Neural cell (in vitro differentiated cells): Measurements from ENCODE around the gene FLYWCH2. TPM values are rescaled to one million over a fixed set of nuclear protein-coding genes. Genes with fewer than 3 reads are reported as not detected.

Experiments used
- H2AFZ ChIP-seq: fragments of 200-600, 300-800 bp; sonication (generic), shearing (Covaris generic); 2 replicates; pipeline ENCODE4 v1.6.0; 2014; ENCODE audit warnings: low read depth, mild to moderate bottlenecking, antibody characterized with exemption, low read length, moderate library complexity
- H3F3A ChIP-seq: fragments of 200-600 bp; shearing (Covaris generic); 2 replicates; pipeline ENCODE4 v1.6.1; 2016; ENCODE audit warnings: mild to moderate bottlenecking, moderate library complexity, mixed read lengths, antibody characterized with exemption, low read length; ENCODE audit not compliant: insufficient read depth, poor library complexity, severe bottlenecking
- H3K27ac ChIP-seq: fragments of 200-600, 300-800 bp; sonication (generic), shearing (Covaris generic); 2 replicates; pipeline ENCODE4 v1.5.1; 2014; ENCODE audit warnings: mild to moderate bottlenecking, low read length, moderate library complexity
- H3K27me3 ChIP-seq: fragments of 300-800, 200-600 bp; sonication (generic), shearing (Covaris generic); 2 replicates; pipeline ENCODE4 v1.6.0; 2014; ENCODE audit warnings: mild to moderate bottlenecking, low read depth, low read length, moderate library complexity; ENCODE audit not compliant: insufficient read depth
- H3K36me3 ChIP-seq: fragments of 300-800, 200-600 bp; sonication (generic), shearing (Covaris generic); 2 replicates; pipeline ENCODE4 v1.5.1; 2014; ENCODE audit warnings: mild to moderate bottlenecking, antibody characterized with exemption, low read length, moderate library complexity; ENCODE audit not compliant: insufficient read depth
- H3K4me2 ChIP-seq: fragments of 300-800, 200-600 bp; sonication (generic), shearing (Covaris generic); 2 replicates; pipeline ENCODE4 v1.6.0; 2014; ENCODE audit warnings: mild to moderate bottlenecking, low read length
- H3K4me3 ChIP-seq: fragments of 300-800, 200-600 bp; sonication (generic), shearing (Covaris generic); 2 replicates; pipeline ENCODE4 v1.5.1; 2014; ENCODE audit warnings: mild to moderate bottlenecking, low read length, moderate library complexity
- H3K79me2 ChIP-seq: fragments of 200-600 bp; shearing (Covaris generic); replicated peaks from 2 replicates; pipeline ENCODE4 v1.6.0; 2014; ENCODE audit warnings: mild to moderate bottlenecking, low read length, moderate library complexity; ENCODE audit not compliant: insufficient read depth
- H3K9ac ChIP-seq: fragments of 300-800, 200-600 bp; sonication (generic), shearing (Covaris generic); 2 replicates; pipeline ENCODE4 v1.6.1; 2016; ENCODE audit warnings: mild to moderate bottlenecking, low read length, mixed read lengths
- H3K9me2 ChIP-seq: fragments of 200-600 bp; shearing (Covaris generic); 2 replicates; pipeline ENCODE4 v1.6.1; 2016; ENCODE audit warnings: mild to moderate bottlenecking, low read length, mixed read lengths; ENCODE audit not compliant: insufficient read depth
- H3K9me3 ChIP-seq: fragments of 200-600, 300-800 bp; sonication (generic), shearing (Covaris generic); 2 replicates; pipeline ENCODE4 v1.6.1; 2016; ENCODE audit warnings: mild to moderate bottlenecking, mixed run types, low read length, moderate library complexity, mixed read lengths
- H4K20me1 ChIP-seq: fragments of 200-600 bp; shearing (Covaris generic); 2 replicates; pipeline ENCODE4 v1.6.1; 2016; ENCODE audit warnings: mild to moderate bottlenecking, mixed run types; ENCODE audit not compliant: insufficient read depth
- EP300 ChIP-seq: fragments of 450-650 bp; conservative IDR thresholded peaks from 2 replicates; pipeline ENCODE4 v1.6.1; 2014; ENCODE audit warnings: antibody characterized with exemption, mild to moderate bottlenecking, moderate library complexity; ENCODE audit not compliant: poor library complexity, severe bottlenecking
- EZH2 ChIP-seq: fragments of 200-600, 300-800 bp; shearing (Covaris generic), sonication (generic); IDR thresholded peaks from 2 replicates; pipeline ENCODE4 v1.6.1; 2014; ENCODE audit warnings: antibody characterized with exemption, low read length, borderline replicate concordance, mild to moderate bottlenecking; ENCODE audit not compliant: insufficient read depth, poor library complexity, severe bottlenecking
- MXI1 ChIP-seq: fragments of 450-650 bp; conservative IDR thresholded peaks from 2 replicates; pipeline ENCODE4 v1.6.1; 2014; ENCODE audit warnings: antibody characterized with exemption, mild to moderate bottlenecking; ENCODE audit not compliant: poor library complexity, severe bottlenecking
- POLR2AphosphoS5 ChIP-seq: IDR thresholded peaks from 2 replicates; pipeline ENCODE4 v1.6.1; 2012
- RAD21 ChIP-seq: fragments of 450-650 bp; conservative IDR thresholded peaks from 2 replicates; pipeline ENCODE4 v1.6.1; 2014; ENCODE audit warnings: antibody characterized with exemption, mild to moderate bottlenecking, moderate library complexity
- SMC3 ChIP-seq: fragments of 450-650 bp; conservative IDR thresholded peaks from 2 replicates; pipeline ENCODE4 v1.6.1; 2014; ENCODE audit warnings: antibody characterized with exemption, mild to moderate bottlenecking, moderate library complexity; ENCODE audit not compliant: poor library complexity
- TAF1 ChIP-seq: IDR thresholded peaks from 2 replicates; pipeline ENCODE4 v1.6.1; 2012; ENCODE audit warnings: low read depth
- polyA plus RNA-seq: library from polyadenylated mRNA; depleted of rRNA; stranded (reverse); fragments of >200 nt; gene quantifications from 2 replicates; pipeline ENCODE4 v1.2.3, GENCODE V29; 2014
- TF ChIP-seq, protein P1 (sequence below): IDR thresholded peaks from 2 replicates; pipeline ENCODE4 v1.6.1; 2012; ENCODE audit warnings: borderline replicate concordance
- TF ChIP-seq, protein P2 (sequence below): fragments of 450-650 bp; IDR thresholded peaks from 2 replicates; pipeline ENCODE4 v1.5.1; 2014; ENCODE audit warnings: antibody characterized with exemption, mild to moderate bottlenecking, moderate library complexity; ENCODE audit not compliant: poor library complexity, severe bottlenecking

The FLYWCH2 gene
- polyA plus RNA-seq, 1 donor from 2014 or later: 193 TPM

DNA sequence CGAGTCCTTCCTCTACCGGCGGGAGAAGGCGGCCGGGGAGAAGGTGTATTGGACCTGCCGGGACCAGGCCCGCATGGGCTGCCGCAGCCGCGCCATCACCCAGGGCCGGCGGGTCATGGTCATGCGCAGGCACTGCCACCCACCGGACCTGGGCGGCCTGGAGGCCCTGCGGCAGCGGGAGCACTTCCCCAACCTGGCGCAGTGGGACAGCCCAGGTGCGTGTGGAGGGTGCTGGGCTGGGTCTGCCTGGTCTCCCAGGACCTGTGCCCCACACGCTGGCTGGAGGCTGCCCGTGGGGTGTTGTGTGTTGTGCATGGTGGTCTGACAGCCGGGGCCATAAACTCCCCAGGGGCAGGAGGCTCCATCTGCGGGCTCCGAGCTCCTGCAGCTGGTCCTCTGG is 54.2 kb downstream of the FLYWCH2 start:
- H4K20me1 ChIP-seq: no peaks in the 10 kb centered on the region
- no peaks in the 10 kb centered on the region for H3K27me3 ChIP-seq
- no peak overlapping the region for H3K4me2 ChIP-seq
- no peak overlapping the region for H3K27ac ChIP-seq
- H2AFZ ChIP-seq: no peak overlapping the region
- no peak overlapping the region for H3K9ac ChIP-seq
- no peaks in the 10 kb centered on the region for H3K36me3 ChIP-seq
- no peaks in the 10 kb centered on the region for H3F3A ChIP-seq
- TF ChIP-seq EP300: no peak
- no peak for TF ChIP-seq TAF1
- TF ChIP-seq SMC3: no peak
- no peak for TF ChIP-seq POLR2AphosphoS5
- TF ChIP-seq EZH2: no peak
- TF ChIP-seq MXI1: no peak
- TF ChIP-seq RAD21: no peak
- TF ChIP-seq, protein P1, sequence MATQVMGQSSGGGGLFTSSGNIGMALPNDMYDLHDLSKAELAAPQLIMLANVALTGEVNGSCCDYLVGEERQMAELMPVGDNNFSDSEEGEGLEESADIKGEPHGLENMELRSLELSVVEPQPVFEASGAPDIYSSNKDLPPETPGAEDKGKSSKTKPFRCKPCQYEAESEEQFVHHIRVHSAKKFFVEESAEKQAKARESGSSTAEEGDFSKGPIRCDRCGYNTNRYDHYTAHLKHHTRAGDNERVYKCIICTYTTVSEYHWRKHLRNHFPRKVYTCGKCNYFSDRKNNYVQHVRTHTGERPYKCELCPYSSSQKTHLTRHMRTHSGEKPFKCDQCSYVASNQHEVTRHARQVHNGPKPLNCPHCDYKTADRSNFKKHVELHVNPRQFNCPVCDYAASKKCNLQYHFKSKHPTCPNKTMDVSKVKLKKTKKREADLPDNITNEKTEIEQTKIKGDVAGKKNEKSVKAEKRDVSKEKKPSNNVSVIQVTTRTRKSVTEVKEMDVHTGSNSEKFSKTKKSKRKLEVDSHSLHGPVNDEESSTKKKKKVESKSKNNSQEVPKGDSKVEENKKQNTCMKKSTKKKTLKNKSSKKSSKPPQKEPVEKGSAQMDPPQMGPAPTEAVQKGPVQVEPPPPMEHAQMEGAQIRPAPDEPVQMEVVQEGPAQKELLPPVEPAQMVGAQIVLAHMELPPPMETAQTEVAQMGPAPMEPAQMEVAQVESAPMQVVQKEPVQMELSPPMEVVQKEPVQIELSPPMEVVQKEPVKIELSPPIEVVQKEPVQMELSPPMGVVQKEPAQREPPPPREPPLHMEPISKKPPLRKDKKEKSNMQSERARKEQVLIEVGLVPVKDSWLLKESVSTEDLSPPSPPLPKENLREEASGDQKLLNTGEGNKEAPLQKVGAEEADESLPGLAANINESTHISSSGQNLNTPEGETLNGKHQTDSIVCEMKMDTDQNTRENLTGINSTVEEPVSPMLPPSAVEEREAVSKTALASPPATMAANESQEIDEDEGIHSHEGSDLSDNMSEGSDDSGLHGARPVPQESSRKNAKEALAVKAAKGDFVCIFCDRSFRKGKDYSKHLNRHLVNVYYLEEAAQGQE: no peak
- TF ChIP-seq, protein P2, sequence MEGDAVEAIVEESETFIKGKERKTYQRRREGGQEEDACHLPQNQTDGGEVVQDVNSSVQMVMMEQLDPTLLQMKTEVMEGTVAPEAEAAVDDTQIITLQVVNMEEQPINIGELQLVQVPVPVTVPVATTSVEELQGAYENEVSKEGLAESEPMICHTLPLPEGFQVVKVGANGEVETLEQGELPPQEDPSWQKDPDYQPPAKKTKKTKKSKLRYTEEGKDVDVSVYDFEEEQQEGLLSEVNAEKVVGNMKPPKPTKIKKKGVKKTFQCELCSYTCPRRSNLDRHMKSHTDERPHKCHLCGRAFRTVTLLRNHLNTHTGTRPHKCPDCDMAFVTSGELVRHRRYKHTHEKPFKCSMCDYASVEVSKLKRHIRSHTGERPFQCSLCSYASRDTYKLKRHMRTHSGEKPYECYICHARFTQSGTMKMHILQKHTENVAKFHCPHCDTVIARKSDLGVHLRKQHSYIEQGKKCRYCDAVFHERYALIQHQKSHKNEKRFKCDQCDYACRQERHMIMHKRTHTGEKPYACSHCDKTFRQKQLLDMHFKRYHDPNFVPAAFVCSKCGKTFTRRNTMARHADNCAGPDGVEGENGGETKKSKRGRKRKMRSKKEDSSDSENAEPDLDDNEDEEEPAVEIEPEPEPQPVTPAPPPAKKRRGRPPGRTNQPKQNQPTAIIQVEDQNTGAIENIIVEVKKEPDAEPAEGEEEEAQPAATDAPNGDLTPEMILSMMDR: no peak
- H3K79me2 ChIP-seq: no peaks in the 10 kb centered on the region
- H3K4me3 ChIP-seq: no peak overlapping the region
- no peaks in the 10 kb centered on the region for H3K9me3 ChIP-seq
- no peaks in the 10 kb centered on the region for H3K9me2 ChIP-seq

GRCh38 chr16:2938206-2938605 is 55.2 kb downstream of the FLYWCH2 start:
- H2AFZ ChIP-seq: no peak overlapping the region
- no peak overlapping the region for H3K4me2 ChIP-seq
- H3F3A ChIP-seq: no peaks in the 10 kb centered on the region
- H3K4me3 ChIP-seq: no peak overlapping the region
- H3K27ac ChIP-seq: no peak overlapping the region
- H3K9me2 ChIP-seq: no peaks in the 10 kb centered on the region
- no peaks in the 10 kb centered on the region for H3K27me3 ChIP-seq
- no peak overlapping the region for H3K9ac ChIP-seq
- H3K36me3 ChIP-seq: no peaks in the 10 kb centered on the region
- H4K20me1 ChIP-seq: no peaks in the 10 kb centered on the region
- TF ChIP-seq MXI1 (no peak), SMC3 (no peak), RAD21 (no peak), EZH2 (no peak)
- no peaks in the 10 kb centered on the region for H3K9me3 ChIP-seq
- no peaks in the 10 kb centered on the region for H3K79me2 ChIP-seq
